ENCODE data around the gene UBE2E3. TPM values are rescaled to one million over a fixed set of nuclear protein-coding genes. Genes with fewer than 3 reads are reported as not detected.
"Not testable (repeated sequence)": the region's sequence is repeated elsewhere in the genome, so short reads cannot be mapped to it uniquely, and the experiment has no call there.

The UBE2E3 gene
- total and polyA plus RNA-seq, 2 of the 4 experiments (the other 2 are of a cell fraction), result 106 to 114 TPM

GRCh38 chr2:181085734-181086133, 105.3 kb downstream of the UBE2E3 start:
- H3K9ac ChIP-seq (ENCODE audit: low read depth, low read length), result no peak overlapping the region
- intact Hi-C loops (cut with micrococcal nuclease) (no loop called here), dilution Hi-C loops (cut with HindIII; ENCODE audit: low sequenced_read_pairs, unreplicated experiment) (no loop called here), in situ Hi-C loops (cut with MboI; ENCODE audit: low sequenced_read_pairs) (no loop called here)
- H3K18ac ChIP-seq (ENCODE audit: low read depth, low read length), result no peak overlapping the region
- H3K27me3 ChIP-seq (ENCODE audit: control insufficient read depth, insufficient read depth, low read length), result no peaks in the 10 kb centered on the region
- no peak overlapping the region for H2BK15ac ChIP-seq (ENCODE audit: low read depth, low read length)
- ChIA-PET POLR2A (ENCODE audit: unreplicated experiment) (no interaction called here), CTCF (interaction anchor here (0.7 to 1.0 kb wide), 3 partner anchors 63 to 629 kb away, joined by 3 read pairs; no protein-coding TSS in a partner anchor)
- no peak overlapping the region; the same call in 1 of the 2 replicates for H3K23ac ChIP-seq (ENCODE audit: low read depth, low read length)
- no peak overlapping the region for H2AK5ac ChIP-seq (ENCODE audit: low read depth, low read length)
- H2AK9ac ChIP-seq (replicated peaks; ENCODE audit: low read depth, low read length, poor library complexity), result no peak overlapping the region
- H3K9me3 ChIP-seq (ENCODE audit: control insufficient read depth, insufficient read depth, low read length), result no peaks in the 10 kb centered on the region
- H3K4me2 ChIP-seq (ENCODE audit: low read depth, low read length), result no peak overlapping the region
- H2AFZ ChIP-seq (replicated peaks; ENCODE audit: low read length, poor library complexity), result peak overlapping the region; percentile 43
- no CpG with 5 or more reads among the region's 1 CpG for WGBS, 2 experiments (ENCODE audit: extremely low coverage in 2 of 2, insufficient read length in 1 of 2)
- no peaks in the 10 kb centered on the region for H3K36me3 ChIP-seq (ENCODE audit: control insufficient read depth, insufficient read depth, low read length)
- BruUV-seq (replicated peaks), result no TSS peak
- no peak overlapping the region for H4K5ac ChIP-seq (ENCODE audit: low read depth, low read length)
- no peak overlapping the region for H3K56ac ChIP-seq (ENCODE audit: extremely low read depth, insufficient read depth, low read length)
- no peak overlapping the region for H3K27ac ChIP-seq (ENCODE audit: insufficient read depth, low read length)
- H3K4me1 ChIP-seq (ENCODE audit: control insufficient read depth, insufficient read depth, low read length), result no peaks in the 10 kb centered on the region
- no peaks in the 10 kb centered on the region for H4K20me1 ChIP-seq (ENCODE audit: insufficient read depth, low read length)
- H2BK5ac ChIP-seq (ENCODE audit: low read depth, low read length, poor library complexity, severe bottlenecking), result no peak overlapping the region
- no peak for TF ChIP-seq CEBPB (IDR thresholded peaks at IDR 0.05; ENCODE audit: low read depth, low read length)
- no peak overlapping the region for H2BK20ac ChIP-seq (ENCODE audit: low read depth, low read length)
- H3K4me3 ChIP-seq (ENCODE audit: insufficient read depth, low read depth, low read length), result no peak overlapping the region
- no peaks in the 10 kb centered on the region for H3K79me1 ChIP-seq (ENCODE audit: low read depth in 1 of 2, low read length in 2 of 2)
- no peak for ATAC-seq (ENCODE audit: low read depth)
- H2BK120ac ChIP-seq (ENCODE audit: low read depth, low read length), result no peak overlapping the region
- H3K9me1 ChIP-seq (ENCODE audit: insufficient read depth, low read length), result no peaks in the 10 kb centered on the region
- H4K91ac ChIP-seq (ENCODE audit: insufficient read depth, low read depth, low read length), result no peak overlapping the region
- DNase-seq, result no peak
- no peak overlapping the region for H3K14ac ChIP-seq (replicated peaks; ENCODE audit: low read depth, low read length)
- no peak overlapping the region for H3K4ac ChIP-seq (ENCODE audit: low read depth, low read length)
- no peak overlapping the region for H4K8ac ChIP-seq (ENCODE audit: low read depth in 2 of 2, low read length in 2 of 2)

- H3K9me1 ChIP-seq (ENCODE audit: insufficient read depth, low read length); H3K79me1 ChIP-seq (ENCODE audit: low read depth in 1 of 2, low read length in 2 of 2); H2AFZ ChIP-seq (replicated peaks; ENCODE audit: low read length, poor library complexity); H3K56ac ChIP-seq (ENCODE audit: extremely low read depth, insufficient read depth, low read length); H3K36me3 ChIP-seq (ENCODE audit: control insufficient read depth, insufficient read depth, low read length); H3K27me3 ChIP-seq (ENCODE audit: control insufficient read depth, insufficient read depth, low read length); H3K14ac ChIP-seq (replicated peaks; ENCODE audit: low read depth, low read length); H4K8ac ChIP-seq (ENCODE audit: low read depth in 2 of 2, low read length in 2 of 2); H3K9ac ChIP-seq (ENCODE audit: low read depth, low read length); H4K20me1 ChIP-seq (ENCODE audit: insufficient read depth, low read length); intact Hi-C loops (cut with micrococcal nuclease); H4K5ac ChIP-seq (ENCODE audit: low read depth, low read length); H3K4ac ChIP-seq (ENCODE audit: low read depth, low read length); H3K4me2 ChIP-seq (ENCODE audit: low read depth, low read length); POLR2A ChIA-PET (ENCODE audit: unreplicated experiment); H2BK5ac ChIP-seq (ENCODE audit: low read depth, low read length, poor library complexity, severe bottlenecking); dilution Hi-C loops (cut with HindIII; ENCODE audit: low sequenced_read_pairs, unreplicated experiment); H2AK9ac ChIP-seq (replicated peaks; ENCODE audit: low read depth, low read length, poor library complexity); H3K23ac ChIP-seq (ENCODE audit: low read depth, low read length); H3K4me1 ChIP-seq (ENCODE audit: control insufficient read depth, insufficient read depth, low read length); H3K18ac ChIP-seq (ENCODE audit: low read depth, low read length); BruUV-seq (replicated peaks); H4K91ac ChIP-seq (ENCODE audit: insufficient read depth, low read depth, low read length); H3K4me3 ChIP-seq (ENCODE audit: insufficient read depth, low read depth, low read length); H2AK5ac ChIP-seq (ENCODE audit: low read depth, low read length); H2BK120ac ChIP-seq (ENCODE audit: low read depth, low read length); H3K9me3 ChIP-seq (ENCODE audit: control insufficient read depth, insufficient read depth, low read length); H3K27ac ChIP-seq (ENCODE audit: insufficient read depth, low read length); in situ Hi-C loops (cut with MboI; ENCODE audit: low sequenced_read_pairs); ATAC-seq (ENCODE audit: low read depth); H2BK20ac ChIP-seq (ENCODE audit: low read depth, low read length); H2BK15ac ChIP-seq (ENCODE audit: low read depth, low read length); DNase-seq: not testable (repeated sequence)
- CTCF ChIA-PET, result interaction anchor here (0.6 kb wide), 1 partner anchor 13 kb away, joined by 3 read pairs; no protein-coding TSS in a partner anchor
- no CpG with 5 or more reads among the region's 4 CpGs for WGBS, 2 experiments (ENCODE audit: extremely low coverage in 2 of 2, insufficient read length in 1 of 2)
These were observed 111.5 kb downstream of the UBE2E3 start for GRCh38 chr2:181091920-181092319.
